Panc1 (cell line): ENCODE results near the gene ALOX5AP. TPM values are rescaled to one million over a fixed set of nuclear protein-coding genes. Genes with fewer than 3 reads are reported as not detected.

Source experiments
- ATAC-seq: fragments of 200-7000 bp; cut with Tn5 transposase; 2 replicates; pipeline ENCODE4 v1.9.1; 2020; ENCODE audit warnings: mild to moderate bottlenecking, moderate library complexity
- BruUV-seq: library from RNA; stranded (reverse); fragments of 400-500 nt; replicated peaks from 2 replicates; lab custom pipeline; 2021; lab: Mats Ljungman, UMichigan
- CTCF ChIA-PET: fragments of 300-600 bp; sonication (Branson Sonifier 250); formaldehyde crosslinking; loops from one replicate; lab custom pipeline; 2022; ENCODE audit warnings: antibody characterized with exemption; lab: Charles Lee
- POLR2A ChIA-PET: fragments of 300-600 bp; sonication (Branson Sonifier 250); formaldehyde crosslinking; loops from one replicate; lab custom pipeline; 2022; ENCODE audit warnings: antibody characterized with exemption; lab: Charles Lee
- DNase-seq: peaks from one replicate; pipeline ENCODE4 v3.0.0-alpha.2; 2010; ENCODE audit warnings: low read depth, low spot score
- H3K27ac ChIP-seq: 2 replicates; pipeline ENCODE4 v1.5.1; 2011; ENCODE audit warnings: mild to moderate bottlenecking, low read length, inconsistent platforms
- H3K27me3 ChIP-seq: fragments of 200-500 bp; sonication (Bioruptor generic); 2 replicates; pipeline ENCODE4 v1.6.0; 2014; ENCODE audit warnings: low read length, inconsistent platforms; ENCODE audit not compliant: control insufficient read depth, insufficient read depth
- H3K36me3 ChIP-seq: fragments of 200-500 bp; sonication (Bioruptor generic); 2 replicates; pipeline ENCODE4 v1.5.1; 2014; ENCODE audit warnings: inconsistent platforms, mild to moderate bottlenecking, low read length, moderate library complexity; ENCODE audit not compliant: control insufficient read depth, insufficient read depth
- H3K4me1 ChIP-seq: 2 replicates; pipeline ENCODE4 v1.5.1; 2011; ENCODE audit warnings: inconsistent platforms, mild to moderate bottlenecking, low read length, moderate library complexity; ENCODE audit not compliant: control insufficient read depth, insufficient read depth
- H3K4me3 ChIP-seq, 2 experiments: 2 replicates each; pipeline ENCODE4 v1.5.1; 2011 to 2012; ENCODE audit warnings: low read depth in 2 of 2, low read length in 2 of 2, mild to moderate bottlenecking in 2 of 2, inconsistent platforms in 1 of 2, moderate library complexity in 1 of 2
- H3K9me3 ChIP-seq: fragments of 200-500 bp; sonication (Bioruptor generic); 2 replicates; pipeline ENCODE4 v1.5.1; 2014; ENCODE audit warnings: low read depth, mild to moderate bottlenecking, inconsistent platforms, low read length, moderate library complexity; ENCODE audit not compliant: control insufficient read depth, insufficient read depth
- CTCF ChIP-seq: fragments of 450-650 bp; IDR thresholded peaks from 2 replicates; pipeline ENCODE4 v1.5.1; 2017; ENCODE audit warnings: mild to moderate bottlenecking
- POLR2AphosphoS5 ChIP-seq: IDR thresholded peaks from 2 replicates; pipeline ENCODE4 v1.6.1; 2012; ENCODE audit warnings: mild to moderate bottlenecking, low read depth, low read length, moderate library complexity
- SIN3A ChIP-seq: IDR thresholded peaks from 2 replicates; pipeline ENCODE4 v1.6.1; 2012; ENCODE audit warnings: low read depth, mild to moderate bottlenecking, low read length, moderate library complexity, borderline replicate concordance; ENCODE audit not compliant: insufficient read depth
- TCF7L2 ChIP-seq: IDR thresholded peaks from 2 replicates; pipeline ENCODE4 v1.6.1; 2011; ENCODE audit warnings: mild to moderate bottlenecking, low read depth, low read length, inconsistent platforms
- in situ Hi-C: cut with HindIII; loops from 2 replicates; pipeline ENCODE4 v1.10.0; 2016; ENCODE audit warnings: low sequenced_read_pairs, low pct_unique_long_range_greater_than_20kb
- intact Hi-C: fragments of 100-400 bp; cut with micrococcal nuclease; formaldehyde crosslinking; loops from one replicate; pipeline ENCODE4 v1.10.0; 2022; ENCODE audit not compliant: unreplicated experiment
- total RNA-seq: library from RNA; stranded (reverse); gene quantifications from one replicate; pipeline ENCODE4 v1.2.1, GENCODE V29; 2021; ENCODE audit not compliant: unreplicated experiment
- TF ChIP-seq, protein P1 (sequence below), 2 experiments: IDR thresholded peaks; 2 replicates each; pipeline ENCODE4 v1.6.1; 2011 to 2012; ENCODE audit warnings: low read depth in 2 of 2, control low read depth in 1 of 2, low read length in 1 of 2, mild to moderate bottlenecking in 1 of 2, moderate library complexity in 1 of 2; ENCODE audit not compliant: insufficient read depth in 1 of 2

ALOX5AP gene
- total RNA-seq, 1 experiment from 2014 or later, result 2.1 TPM

GRCh38 chr13:30718661-30719524, 16.4 kb upstream of the ALOX5AP start:
- BruUV-seq, result no TSS peak
- ChIA-PET CTCF (interaction anchor here (1.2 kb wide), 1 partner anchor 147 kb away, joined by 3 read pairs; no protein-coding TSS in a partner anchor), POLR2A (interaction anchor here (0.6 kb wide), 1 partner anchor 147 kb away, joined by 3 read pairs; no protein-coding TSS in a partner anchor)
- DNase-seq, result peak; percentile 80
- Histone ChIP-seq H3K36me3 (no peaks in the 10 kb centered on the region), H3K27ac (peak overlapping the region; percentile 72), H3K9me3 (no peaks in the 10 kb centered on the region), H3K27me3 (no peaks in the 10 kb centered on the region), H3K4me3 (no peak overlapping the region), H3K4me1 (peaks cover 8% of the 10 kb centered on the region)
- peak; percentile 86 for ATAC-seq
- TF ChIP-seq SIN3A (no peak), CTCF (no peak), TCF7L2 (peak; percentile 73; the same call in 1 of the 2 replicates), POLR2AphosphoS5 (no peak)
- TF ChIP-seq, protein P1, sequence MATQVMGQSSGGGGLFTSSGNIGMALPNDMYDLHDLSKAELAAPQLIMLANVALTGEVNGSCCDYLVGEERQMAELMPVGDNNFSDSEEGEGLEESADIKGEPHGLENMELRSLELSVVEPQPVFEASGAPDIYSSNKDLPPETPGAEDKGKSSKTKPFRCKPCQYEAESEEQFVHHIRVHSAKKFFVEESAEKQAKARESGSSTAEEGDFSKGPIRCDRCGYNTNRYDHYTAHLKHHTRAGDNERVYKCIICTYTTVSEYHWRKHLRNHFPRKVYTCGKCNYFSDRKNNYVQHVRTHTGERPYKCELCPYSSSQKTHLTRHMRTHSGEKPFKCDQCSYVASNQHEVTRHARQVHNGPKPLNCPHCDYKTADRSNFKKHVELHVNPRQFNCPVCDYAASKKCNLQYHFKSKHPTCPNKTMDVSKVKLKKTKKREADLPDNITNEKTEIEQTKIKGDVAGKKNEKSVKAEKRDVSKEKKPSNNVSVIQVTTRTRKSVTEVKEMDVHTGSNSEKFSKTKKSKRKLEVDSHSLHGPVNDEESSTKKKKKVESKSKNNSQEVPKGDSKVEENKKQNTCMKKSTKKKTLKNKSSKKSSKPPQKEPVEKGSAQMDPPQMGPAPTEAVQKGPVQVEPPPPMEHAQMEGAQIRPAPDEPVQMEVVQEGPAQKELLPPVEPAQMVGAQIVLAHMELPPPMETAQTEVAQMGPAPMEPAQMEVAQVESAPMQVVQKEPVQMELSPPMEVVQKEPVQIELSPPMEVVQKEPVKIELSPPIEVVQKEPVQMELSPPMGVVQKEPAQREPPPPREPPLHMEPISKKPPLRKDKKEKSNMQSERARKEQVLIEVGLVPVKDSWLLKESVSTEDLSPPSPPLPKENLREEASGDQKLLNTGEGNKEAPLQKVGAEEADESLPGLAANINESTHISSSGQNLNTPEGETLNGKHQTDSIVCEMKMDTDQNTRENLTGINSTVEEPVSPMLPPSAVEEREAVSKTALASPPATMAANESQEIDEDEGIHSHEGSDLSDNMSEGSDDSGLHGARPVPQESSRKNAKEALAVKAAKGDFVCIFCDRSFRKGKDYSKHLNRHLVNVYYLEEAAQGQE (IDR thresholded peaks at IDR 0.05; ENCODE audit: insufficient read depth in 1 of 2, low read depth in 2 of 2, low read length in 1 of 2), result no peak
- intact Hi-C loops (no loop called here), in situ Hi-C loops (no loop called here)

GRCh38 chr13:30719525-30719914, 15.8 kb upstream of the ALOX5AP start:
- no peaks in the 10 kb centered on the region for H3K27me3 ChIP-seq
- no peak for TF ChIP-seq POLR2AphosphoS5
- TF ChIP-seq TCF7L2, result 0 out of 2 replicates have a peak, but pooled peaks have one; percentile 32
- TF ChIP-seq CTCF, result no peak
- TF ChIP-seq, protein P1 (IDR thresholded peaks at IDR 0.05; ENCODE audit: insufficient read depth in 1 of 2, low read depth in 2 of 2, low read length in 1 of 2), result no peak
- no peak for TF ChIP-seq SIN3A
- in situ Hi-C loops, result no loop called here
- peaks cover 8% of the 10 kb centered on the region for H3K4me1 ChIP-seq
- DNase-seq (no peak), ATAC-seq (peak; percentile 53; the same call in 1 of the 2 replicates)
- no TSS peak for BruUV-seq
- H3K4me3 ChIP-seq, result no peak overlapping the region
- H3K36me3 ChIP-seq, result no peaks in the 10 kb centered on the region
- POLR2A ChIA-PET, result interaction anchor here (0.6 kb wide), 1 partner anchor 146 kb away, joined by 3 read pairs; no protein-coding TSS in a partner anchor
- CTCF ChIA-PET, result interaction anchor here (1.2 kb wide), 1 partner anchor 146 kb away, joined by 3 read pairs; no protein-coding TSS in a partner anchor
- H3K27ac ChIP-seq, result peak overlapping the region; percentile 72; the same call in 1 of the 2 replicates
- intact Hi-C loops, result no loop called here
- no peaks in the 10 kb centered on the region for H3K9me3 ChIP-seq
